Measurements from ENCODE around the gene PARD6G.

PARD6G gene

DNA sequence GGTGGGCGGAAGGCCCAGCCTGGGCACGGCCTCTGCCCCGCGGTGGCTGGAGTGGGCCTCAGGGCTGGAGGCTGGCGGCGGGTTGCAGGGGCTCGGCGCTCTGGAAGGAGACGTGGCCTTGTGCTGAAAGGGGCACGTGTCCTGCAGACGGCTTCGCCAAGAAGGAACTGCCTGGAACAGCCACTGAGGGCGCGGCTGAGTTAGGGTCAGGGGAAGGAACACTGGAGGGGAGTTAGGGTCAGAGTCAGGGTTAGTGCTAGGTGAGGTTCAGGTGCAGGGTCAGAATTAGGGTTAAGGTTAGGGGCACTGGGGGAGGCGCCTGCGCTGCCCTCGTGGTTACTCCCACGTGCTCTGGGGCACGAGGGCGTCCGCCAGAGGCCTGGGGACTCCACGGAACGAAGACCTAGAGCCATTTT, 139.2 kb downstream of the PARD6G start:
- no peak for DNase-seq (ENCODE audit: low read depth, low spot score)

- DNase-seq (ENCODE audit: low read depth, low spot score), result no peak
Measured at GRCh38 chr18:80107426-80107825, 139.9 kb downstream of the PARD6G start.
